ENCODE data around the gene ATP5PF. TPM values are rescaled to one million over a fixed set of nuclear protein-coding genes. Genes with fewer than 3 reads are reported as not detected.
"Not testable (repeated sequence)": the region's sequence is repeated elsewhere in the genome, so short reads cannot be mapped to it uniquely, and the experiment has no call there.

ATP5PF gene
- total RNA-seq, 3 donors from 2014 or later: 174 to 180 (median 179) TPM

DNA sequence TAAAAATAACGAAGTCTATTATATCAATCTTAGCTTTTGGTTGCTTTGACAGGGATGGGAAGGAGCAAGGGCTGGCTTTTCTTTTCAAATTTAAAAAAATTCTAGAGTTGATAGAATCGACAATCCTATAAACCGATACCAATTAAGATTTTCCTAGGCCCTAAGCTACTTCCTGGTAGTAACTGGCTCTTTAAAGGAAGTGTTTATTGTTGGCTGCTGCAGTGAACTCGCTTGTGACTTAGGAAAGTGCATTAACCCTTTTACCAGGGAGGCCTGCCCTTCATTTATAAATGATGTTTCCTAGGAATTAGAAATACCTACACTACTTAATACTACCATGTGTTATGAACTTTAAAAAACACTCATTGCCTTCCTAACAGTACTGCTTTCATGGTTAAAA lies 33.2 kb downstream of the ATP5PF start:
- H3K9me3 Mint-ChIP-seq: no peaks in the 10 kb centered on the region
- no peak for DNase-seq
- H3K36me3 Mint-ChIP-seq (ENCODE audit: insufficient read depth): no peaks in the 10 kb centered on the region
- H3K27me3 Mint-ChIP-seq (ENCODE audit: low read depth): no peaks in the 10 kb centered on the region
- no peak overlapping the region for H3K4me3 Mint-ChIP-seq
- ATAC-seq: no peak
- H3K4me1 Mint-ChIP-seq (ENCODE audit: low read depth): no peaks in the 10 kb centered on the region

DNA sequence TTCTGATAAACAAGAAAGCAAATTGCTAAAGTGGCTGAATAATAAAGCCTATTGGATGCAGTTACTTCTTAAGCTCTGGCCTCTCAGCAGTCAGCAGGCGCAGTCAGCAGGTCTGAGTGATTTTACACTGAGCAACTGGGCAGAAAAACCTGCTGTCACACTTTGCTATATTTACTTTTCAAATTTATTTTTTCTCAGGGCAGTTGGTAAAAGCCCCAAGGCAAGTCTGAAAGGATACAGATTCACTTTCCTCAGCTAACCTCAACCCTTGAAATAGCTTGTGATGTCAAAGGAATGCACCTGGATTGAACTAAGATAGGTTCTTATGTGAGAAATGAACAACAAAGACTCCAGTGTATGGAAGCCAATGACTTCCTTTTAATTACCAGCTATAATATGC lies 34.0 kb downstream of the ATP5PF start:
- no peak for DNase-seq
- Mint-ChIP-seq H3K9me3 (no peaks in the 10 kb centered on the region), H3K4me3 (no peak overlapping the region)

DNA sequence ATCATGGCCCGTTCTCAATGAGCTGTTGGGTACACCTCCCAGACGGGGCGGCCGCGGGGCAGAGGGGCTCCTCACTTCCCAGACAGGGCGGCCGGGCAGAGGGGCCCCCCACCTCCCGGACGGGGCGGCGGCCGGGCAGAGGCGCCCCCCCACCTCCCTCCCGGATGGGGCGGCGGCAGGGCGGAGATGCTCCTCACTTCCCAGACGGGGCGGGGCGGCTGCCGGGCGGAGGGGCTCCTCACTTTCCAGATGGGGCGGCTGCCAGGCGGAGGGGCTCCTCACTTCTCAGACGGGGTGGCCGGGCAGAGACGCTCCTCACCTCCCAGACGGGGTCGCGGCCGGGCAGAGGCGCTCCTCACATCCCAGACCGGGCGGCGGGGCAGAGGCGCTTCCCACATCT lies 39.2 kb downstream of the ATP5PF start:
- H3K4me3 Mint-ChIP-seq; H3K36me3 Mint-ChIP-seq (ENCODE audit: insufficient read depth); H3K27me3 Mint-ChIP-seq (ENCODE audit: low read depth); H3K9me3 Mint-ChIP-seq; ATAC-seq; H3K4me1 Mint-ChIP-seq (ENCODE audit: low read depth); DNase-seq: not testable (repeated sequence)

More for the DNA sequence above, 34.0 kb downstream of the ATP5PF start:
- Mint-ChIP-seq H3K4me1 (ENCODE audit: low read depth) (no peaks in the 10 kb centered on the region), H3K27me3 (ENCODE audit: low read depth) (no peaks in the 10 kb centered on the region), H3K36me3 (ENCODE audit: insufficient read depth) (no peaks in the 10 kb centered on the region)
- ATAC-seq: no peak

- no peaks in the 10 kb centered on the region for H3K4me1 Mint-ChIP-seq (ENCODE audit: low read depth)
- H3K27me3 Mint-ChIP-seq (ENCODE audit: low read depth): no peaks in the 10 kb centered on the region
- no peaks in the 10 kb centered on the region for H3K9me3 Mint-ChIP-seq
- ATAC-seq (no peak), DNase-seq (no peak)
- H3K36me3 Mint-ChIP-seq (ENCODE audit: insufficient read depth): no peaks in the 10 kb centered on the region
- H3K4me3 Mint-ChIP-seq: no peak overlapping the region
Observed at GRCh38 chr21:25691976-25692375, 42.7 kb downstream of the ATP5PF start.

GRCh38 chr21:25689226-25689625 lies 45.5 kb downstream of the ATP5PF start:
- H3K9me3 Mint-ChIP-seq: no peaks in the 10 kb centered on the region
- H3K36me3 Mint-ChIP-seq (ENCODE audit: insufficient read depth): no peaks in the 10 kb centered on the region
- DNase-seq (no peak), ATAC-seq (no peak)
- H3K4me3 Mint-ChIP-seq: no peak overlapping the region
- peaks cover 4% of the 10 kb centered on the region for H3K27me3 Mint-ChIP-seq (ENCODE audit: low read depth)
- no peaks in the 10 kb centered on the region for H3K4me1 Mint-ChIP-seq (ENCODE audit: low read depth)

GRCh38 chr21:25688275-25689155 lies 46.2 kb downstream of the ATP5PF start:
- Mint-ChIP-seq H3K9me3 (no peaks in the 10 kb centered on the region), H3K4me3 (no peak overlapping the region), H3K4me1 (ENCODE audit: low read depth) (no peaks in the 10 kb centered on the region), H3K36me3 (ENCODE audit: insufficient read depth) (no peaks in the 10 kb centered on the region), H3K27me3 (ENCODE audit: low read depth) (peaks cover 4% of the 10 kb centered on the region)
- DNase-seq (no peak), ATAC-seq (no peak)

GRCh38 chr21:25687787-25688186 lies 46.9 kb downstream of the ATP5PF start:
- Mint-ChIP-seq H3K36me3 (ENCODE audit: insufficient read depth) (no peaks in the 10 kb centered on the region), H3K27me3 (ENCODE audit: low read depth) (peaks cover 4% of the 10 kb centered on the region), H3K4me3 (no peak overlapping the region), H3K4me1 (ENCODE audit: low read depth) (no peaks in the 10 kb centered on the region), H3K9me3 (no peaks in the 10 kb centered on the region)
- ATAC-seq (no peak), DNase-seq (no peak)

GRCh38 chr21:25682382-25682781 lies 52.3 kb downstream of the ATP5PF start:
- DNase-seq: no peak
- ATAC-seq: no peak
- no peaks in the 10 kb centered on the region for H3K36me3 Mint-ChIP-seq (ENCODE audit: insufficient read depth)
- H3K4me3 Mint-ChIP-seq: no peak overlapping the region
- no peaks in the 10 kb centered on the region for H3K9me3 Mint-ChIP-seq
- H3K4me1 Mint-ChIP-seq (ENCODE audit: low read depth): no peaks in the 10 kb centered on the region
- peaks cover 9% of the 10 kb centered on the region for H3K27me3 Mint-ChIP-seq (ENCODE audit: low read depth)

DNA sequence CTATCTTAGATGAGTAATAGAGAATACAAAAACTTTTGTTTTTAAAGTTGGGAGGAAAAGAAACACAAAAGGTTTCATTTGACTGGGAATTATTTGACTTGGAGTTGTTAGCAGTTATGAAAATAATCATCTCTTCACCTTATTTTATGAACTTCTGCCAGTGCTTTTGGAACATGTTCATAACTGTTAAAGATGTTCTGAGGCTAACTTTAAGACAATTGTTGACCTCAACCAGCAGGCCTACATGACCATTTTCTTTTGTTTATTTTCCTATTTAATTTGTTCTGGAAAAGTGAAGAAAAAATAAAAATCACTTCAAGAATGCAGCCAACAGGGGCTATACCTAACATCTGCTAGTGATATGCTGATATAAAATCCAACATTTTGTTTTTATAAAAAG lies 58.3 kb downstream of the ATP5PF start:
- H3K27me3 Mint-ChIP-seq (ENCODE audit: low read depth): peaks cover 8% of the 10 kb centered on the region
- DNase-seq (no peak), ATAC-seq (no peak)
- H3K4me1 Mint-ChIP-seq (ENCODE audit: low read depth): no peaks in the 10 kb centered on the region
- H3K36me3 Mint-ChIP-seq (ENCODE audit: insufficient read depth): no peaks in the 10 kb centered on the region
- no peak overlapping the region for H3K4me3 Mint-ChIP-seq
- H3K9me3 Mint-ChIP-seq: peaks cover 6% of the 10 kb centered on the region

Other genes with a start within 250 kb of the ATP5PF start
- gene MRPL39, start 127.4 kb downstream of the ATP5PF start, total RNA-seq: 10 to 100 TPM; 75.2 to 80.0 (median 75.6) TPM
- under 1 TPM; 0.13 to 0.46 (median 0.29) TPM for gene JAM2, start 95.6 kb downstream of the ATP5PF start, total RNA-seq
- gene GABPA, start 68 bp upstream of the ATP5PF start, total RNA-seq: 10 to 100 TPM; 24.5 to 26.8 (median 25.8) TPM

All from activated T-cell treated with anti-CD3 and anti-CD28 coated beads, Interleukin-2, amount 50 U/mL, for 4 hours (primary cell).